Measurements from ENCODE around the gene DNAH2. TPM values are rescaled to one million over a fixed set of nuclear protein-coding genes. Genes with fewer than 3 reads are reported as not detected.

DNAH2 gene
- total and polyA plus RNA-seq, 2 donors (not counting 1 experiment from before 2014, with no cell fraction given), result 0.08 to 0.17 TPM

DNA sequence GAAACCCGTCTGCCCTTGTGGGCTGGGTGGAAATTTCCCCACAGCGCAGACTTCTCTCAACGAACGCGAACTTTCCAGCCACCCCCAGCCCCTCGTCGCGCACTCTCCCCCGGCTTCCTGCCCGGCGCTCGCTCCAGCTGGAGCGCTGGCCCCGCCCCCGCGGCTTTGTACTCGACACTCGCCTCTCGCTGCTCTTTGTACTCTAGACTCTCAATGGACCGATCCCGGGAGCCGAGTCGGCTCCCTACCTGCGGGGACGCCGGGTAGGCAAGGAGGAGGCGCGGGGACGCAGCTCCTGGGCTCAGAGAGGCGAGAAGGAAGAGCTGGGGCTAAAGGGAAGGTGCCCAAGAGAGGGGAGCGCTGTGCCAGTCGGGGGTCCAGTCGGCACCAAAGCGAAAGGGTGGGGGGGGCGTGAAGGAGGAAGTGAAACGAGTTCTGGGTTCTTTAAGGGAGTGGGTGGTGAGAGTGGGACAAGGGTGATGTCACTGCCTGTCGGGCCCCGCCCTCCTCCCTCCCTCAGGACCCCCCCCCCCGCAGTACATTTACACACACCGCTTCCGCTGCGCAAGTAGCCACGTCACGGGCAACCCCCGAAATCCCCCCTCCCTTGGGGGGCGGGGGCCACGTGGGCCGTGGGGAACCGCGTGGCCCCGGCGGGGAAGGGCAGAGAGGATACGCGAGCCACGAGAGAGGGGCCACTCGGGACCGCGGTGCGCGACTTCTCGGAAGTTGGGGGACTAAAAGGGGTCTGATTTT is 126.2 kb downstream of the DNAH2 start:
- H3K36me3 ChIP-seq (ENCODE audit: control insufficient read depth, insufficient read depth, low read length), result peaks cover 23% of the 10 kb centered on the region
- peaks cover 44% of the 10 kb centered on the region for H3K79me2 ChIP-seq (ENCODE audit: control insufficient read depth, insufficient read depth, low read length)
- H3K4me1 ChIP-seq (ENCODE audit: control insufficient read depth, extremely low read depth, insufficient read depth, low read length), result peaks cover 25% of the 10 kb centered on the region
- H3K9ac ChIP-seq (ENCODE audit: insufficient read depth, low read length), result peak overlapping the region; percentile 98
- H2AFZ ChIP-seq (ENCODE audit: low read length), result no peak overlapping the region
- H3K27me3 ChIP-seq (ENCODE audit: control insufficient read depth, insufficient read depth, low read length), result no peaks in the 10 kb centered on the region
- peak overlapping the region; percentile 85 to 94 (median 90) for H3K4me3 ChIP-seq (replicated peaks in 1 of 4; ENCODE audit: control extremely low read depth in 1 of 4, insufficient read depth in 1 of 4, low read depth in 3 of 4, low read length in 4 of 4)
- no peak for TF ChIP-seq EZH2 (IDR thresholded peaks at IDR 0.05; ENCODE audit: low read length, missing control alignments)
- TF ChIP-seq, protein P1, sequence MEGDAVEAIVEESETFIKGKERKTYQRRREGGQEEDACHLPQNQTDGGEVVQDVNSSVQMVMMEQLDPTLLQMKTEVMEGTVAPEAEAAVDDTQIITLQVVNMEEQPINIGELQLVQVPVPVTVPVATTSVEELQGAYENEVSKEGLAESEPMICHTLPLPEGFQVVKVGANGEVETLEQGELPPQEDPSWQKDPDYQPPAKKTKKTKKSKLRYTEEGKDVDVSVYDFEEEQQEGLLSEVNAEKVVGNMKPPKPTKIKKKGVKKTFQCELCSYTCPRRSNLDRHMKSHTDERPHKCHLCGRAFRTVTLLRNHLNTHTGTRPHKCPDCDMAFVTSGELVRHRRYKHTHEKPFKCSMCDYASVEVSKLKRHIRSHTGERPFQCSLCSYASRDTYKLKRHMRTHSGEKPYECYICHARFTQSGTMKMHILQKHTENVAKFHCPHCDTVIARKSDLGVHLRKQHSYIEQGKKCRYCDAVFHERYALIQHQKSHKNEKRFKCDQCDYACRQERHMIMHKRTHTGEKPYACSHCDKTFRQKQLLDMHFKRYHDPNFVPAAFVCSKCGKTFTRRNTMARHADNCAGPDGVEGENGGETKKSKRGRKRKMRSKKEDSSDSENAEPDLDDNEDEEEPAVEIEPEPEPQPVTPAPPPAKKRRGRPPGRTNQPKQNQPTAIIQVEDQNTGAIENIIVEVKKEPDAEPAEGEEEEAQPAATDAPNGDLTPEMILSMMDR (conservative IDR thresholded peaks at IDR 0.05 in 1 of 2, IDR thresholded peaks at IDR 0.05 in 1 of 2; ENCODE audit: low read depth in 1 of 2, low read length in 2 of 2), result no peak
- peak; percentile 86 to 88 for DNase-seq (ENCODE audit: low read depth in 2 of 2)
- no peaks in the 10 kb centered on the region for H3K9me3 ChIP-seq (ENCODE audit: control insufficient read depth, insufficient read depth, low read depth, low read length)
- H3K27ac ChIP-seq (ENCODE audit: insufficient read depth, low read length), result peak overlapping the region; percentile 100
- H3K4me2 ChIP-seq (ENCODE audit: extremely low read depth, insufficient read depth, low read length), result peak overlapping the region; percentile 99
- no peaks in the 10 kb centered on the region for H4K20me1 ChIP-seq (ENCODE audit: control insufficient read depth, extremely low read depth, insufficient read depth, low read length)

DNA sequence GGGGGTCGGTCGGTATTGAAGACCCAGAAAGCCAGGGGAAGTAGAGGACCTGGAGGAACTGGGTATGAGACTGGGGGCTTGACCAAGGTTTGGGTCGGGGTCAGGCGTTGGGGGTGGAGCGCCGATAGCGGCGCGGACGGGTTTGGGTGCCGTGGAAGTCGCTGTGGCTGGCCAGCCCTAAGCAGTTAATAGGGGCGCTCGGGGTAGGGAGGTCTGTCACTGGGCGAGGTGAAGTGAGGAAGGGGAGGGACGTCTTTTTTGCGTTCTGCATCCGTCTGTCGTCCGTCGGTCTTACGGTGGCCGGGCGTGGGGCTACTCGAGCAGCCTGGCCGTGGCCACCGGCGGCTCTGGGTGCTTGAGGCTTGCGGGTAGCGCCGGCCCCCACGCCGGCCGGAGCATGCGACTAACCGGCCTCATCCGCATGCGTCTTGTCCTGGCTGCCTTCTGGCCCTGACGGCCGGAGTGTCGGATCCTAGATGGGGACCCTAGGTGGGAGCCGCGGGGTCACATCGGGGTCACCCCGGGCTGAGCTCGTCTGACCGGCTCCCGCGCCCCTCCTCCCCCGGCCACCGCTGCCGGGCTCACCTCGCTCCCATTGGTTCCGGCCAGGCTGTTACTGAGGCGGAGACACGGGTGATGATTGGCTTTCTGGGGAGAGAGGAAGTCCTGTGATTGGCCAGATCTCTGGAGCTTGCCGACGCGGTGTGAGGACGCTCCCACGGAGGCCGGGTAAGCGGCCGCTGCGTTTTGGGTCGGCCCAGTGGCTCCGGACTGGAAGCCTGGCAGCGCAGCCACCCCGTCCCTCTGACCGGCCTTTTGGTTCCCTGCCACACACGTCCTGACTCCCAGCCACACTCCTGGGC is 127.0 kb downstream of the DNAH2 start:
- Histone ChIP-seq H3K4me3 (replicated peaks in 1 of 4; ENCODE audit: control extremely low read depth in 1 of 4, insufficient read depth in 1 of 4, low read depth in 3 of 4, low read length in 4 of 4) (peak overlapping the region; percentile 84 to 92 (median 87)), H2AFZ (ENCODE audit: low read length) (no peak overlapping the region), H3K36me3 (ENCODE audit: control insufficient read depth, insufficient read depth, low read length) (peaks cover 30% of the 10 kb centered on the region), H3K27me3 (ENCODE audit: control insufficient read depth, insufficient read depth, low read length) (no peaks in the 10 kb centered on the region), H3K79me2 (ENCODE audit: control insufficient read depth, insufficient read depth, low read length) (peaks cover 36% of the 10 kb centered on the region), H3K4me2 (ENCODE audit: extremely low read depth, insufficient read depth, low read length) (peak overlapping the region; percentile 99), H3K4me1 (ENCODE audit: control insufficient read depth, extremely low read depth, insufficient read depth, low read length) (peaks cover 18% of the 10 kb centered on the region), H4K20me1 (ENCODE audit: control insufficient read depth, extremely low read depth, insufficient read depth, low read length) (no peaks in the 10 kb centered on the region), H3K9me3 (ENCODE audit: control insufficient read depth, insufficient read depth, low read depth, low read length) (no peaks in the 10 kb centered on the region), H3K9ac (ENCODE audit: insufficient read depth, low read length) (peak overlapping the region; percentile 98), H3K27ac (ENCODE audit: insufficient read depth, low read length) (peak overlapping the region; percentile 100)
- TF ChIP-seq EZH2 (IDR thresholded peaks at IDR 0.05; ENCODE audit: low read length, missing control alignments), result no peak
- TF ChIP-seq, protein P1 (conservative IDR thresholded peaks at IDR 0.05 in 1 of 2, IDR thresholded peaks at IDR 0.05 in 1 of 2; ENCODE audit: low read depth in 1 of 2, low read length in 2 of 2), result no peak
- DNase-seq (ENCODE audit: low read depth in 2 of 2), result peak; percentile 94

Measured in fibroblast of lung (primary cell).